HepG2 (cell line): ENCODE results near the gene CMIP. TPM values are rescaled to one million over a fixed set of nuclear protein-coding genes. Genes with fewer than 3 reads are reported as not detected.

Experiments used
- ATF1 ChIP-seq: IDR thresholded peaks from 2 replicates; pipeline ENCODE4 v1.6.1; 2016; ENCODE audit warnings: mild to moderate bottlenecking, control low read depth
- CAMTA2 ChIP-seq: sonication (generic); formaldehyde crosslinking; IDR thresholded peaks from 2 replicates; pipeline ENCODE4 v1.4.0; 2020; ENCODE audit warnings: mild to moderate bottlenecking, missing genetic modification reagents, borderline replicate concordance
- E2F5 ChIP-seq: sonication (generic); formaldehyde crosslinking; conservative IDR thresholded peaks from 2 replicates; pipeline ENCODE4 v1.4.0; 2020; ENCODE audit warnings: missing genetic modification reagents
- HMGXB3 ChIP-seq: sonication (generic); formaldehyde crosslinking; IDR thresholded peaks from 2 replicates; pipeline ENCODE4 v1.4.0; 2020; ENCODE audit warnings: missing genetic modification reagents, borderline replicate concordance
- HNRNPL ChIP-seq: fragments of 200-400 bp; formaldehyde crosslinking; IDR thresholded peaks from 2 replicates; pipeline ENCODE4 v1.6.1; 2017; ENCODE audit warnings: mild to moderate bottlenecking, low read depth, low read length
- NCOA1 ChIP-seq: sonication (generic); formaldehyde crosslinking; IDR thresholded peaks from 2 replicates; pipeline ENCODE4 v1.9.0; 2021; ENCODE audit warnings: missing genetic modification reagents
- TBX3 ChIP-seq: fragments of 450-650 bp; IDR thresholded peaks from 2 replicates; pipeline ENCODE4 v1.6.1; 2017; ENCODE audit warnings: antibody characterized with exemption, mild to moderate bottlenecking, inconsistent platforms, borderline replicate concordance
- YY1 ChIP-seq: IDR thresholded peaks from 2 replicates; pipeline ENCODE4 v1.6.1; 2011; ENCODE audit warnings: low read length, low read depth, moderate library complexity, mild to moderate bottlenecking; ENCODE audit not compliant: insufficient read depth, insufficient replicate concordance
- ZEB1 ChIP-seq: IDR thresholded peaks from 2 replicates; pipeline ENCODE4 v1.6.1; 2012; ENCODE audit warnings: mild to moderate bottlenecking, low read depth, inconsistent platforms; ENCODE audit not compliant: insufficient replicate concordance
- ZKSCAN1 ChIP-seq: fragments of 150-350 bp; IDR thresholded peaks from 2 replicates; pipeline ENCODE4 v1.6.1; 2014; ENCODE audit warnings: low read length
- ZNF24 ChIP-seq: fragments of 450-650 bp; IDR thresholded peaks from 2 replicates; pipeline ENCODE4 v1.6.1; 2017; ENCODE audit warnings: antibody characterized with exemption, mild to moderate bottlenecking
- ZNF280D ChIP-seq: sonication (generic); formaldehyde crosslinking; IDR thresholded peaks from 2 replicates; pipeline ENCODE4 v1.5.1; 2020; ENCODE audit warnings: mild to moderate bottlenecking, missing genetic modification reagents
- ZNF432 ChIP-seq: sonication (generic); formaldehyde crosslinking; IDR thresholded peaks from 2 replicates; pipeline ENCODE4 v1.5.0; 2020; ENCODE audit warnings: missing genetic modification reagents, mild to moderate bottlenecking, borderline replicate concordance
- ZNF589 ChIP-seq: sonication (generic); formaldehyde crosslinking; conservative IDR thresholded peaks from 2 replicates; pipeline ENCODE4 v1.8.0; 2022; ENCODE audit warnings: mild to moderate bottlenecking, moderate library complexity, missing genetic modification reagents
- ZNF652 ChIP-seq: IDR thresholded peaks from 2 replicates; pipeline ENCODE4 v1.6.1; 2016; ENCODE audit warnings: low read depth, borderline replicate concordance
- ZNF660 ChIP-seq: sonication (generic); formaldehyde crosslinking; IDR thresholded peaks from 2 replicates; pipeline ENCODE4 v1.5.1; 2020; ENCODE audit warnings: mild to moderate bottlenecking, low read depth, missing genetic modification reagents, borderline replicate concordance
- ZNF674 ChIP-seq: sonication (generic); formaldehyde crosslinking; IDR thresholded peaks from 2 replicates; pipeline ENCODE4 v1.5.0; 2020; ENCODE audit warnings: low read depth, mild to moderate bottlenecking, missing genetic modification reagents
- ZNF777 ChIP-seq: sonication (generic); formaldehyde crosslinking; IDR thresholded peaks from 2 replicates; pipeline ENCODE4 v1.4.0; 2020; ENCODE audit warnings: missing genetic modification reagents
- polyA plus RNA-seq, 8 experiments: library from polyadenylated mRNA; depleted of rRNA in 3 of 8; stranded (reverse) in 7 of 8; unstranded in 1 of 8; fragments of >200 nt; fragmentation: Illumina TruSeq in 4 of 8; extraction: Trizol in 4 of 8; gene quantifications; 2 replicates each; pipeline versions ENCODE4 v1.2.1 to v1.2.3, GENCODE V29; 2011 to 2016; ENCODE audit warnings: low read depth in 4 of 8, missing spikeins in 1 of 8, mixed read lengths in 1 of 8; ENCODE audit not compliant: insufficient read depth in 1 of 8
- total RNA-seq, 5 experiments: library from RNA; depleted of rRNA; stranded (reverse); fragments of >200 nt; fragmentation: Illumina TruSeq; extraction: Trizol; gene quantifications; 2 replicates each; pipeline ENCODE4 v1.2.3, GENCODE V29; 2016; ENCODE audit warnings: low read depth in 1 of 5
- TF ChIP-seq, protein P1 (sequence below): sonication (generic); formaldehyde crosslinking; IDR thresholded peaks from 2 replicates; pipeline ENCODE4 v1.5.1; 2020; ENCODE audit warnings: mild to moderate bottlenecking, missing genetic modification reagents, borderline replicate concordance

The CMIP gene
- total and polyA plus RNA-seq, 2 of the 13 experiments (the other 11 are each of a cell fraction or from before 2014, with no cell fraction given), result 10.9 to 18.1 TPM

GRCh38 chr16:81429045-81429521 is 15.5 kb upstream of the CMIP start (continued):
- no peak for TF ChIP-seq ZNF280D
- TF ChIP-seq ZNF660 (CRISPR knock-in tag), result no peak
- TF ChIP-seq HMGXB3 (CRISPR knock-in tag), result no peak
- TF ChIP-seq TBX3, result no peak
- no peak for TF ChIP-seq ZNF24
- no peak for TF ChIP-seq CAMTA2
- TF ChIP-seq ZKSCAN1, result no peak
- TF ChIP-seq ATF1 (CRISPR knock-in tag), result no peak
- no peak for TF ChIP-seq NCOA1 (CRISPR knock-in tag)
- TF ChIP-seq ZEB1, result no peak
- peak; percentile 75; the same call in 1 of the 2 replicates for TF ChIP-seq HNRNPL
- TF ChIP-seq ZNF589 (CRISPR knock-in tag), result no peak
- TF ChIP-seq E2F5 (CRISPR knock-in tag), result no peak
- no peak for TF ChIP-seq ZNF432
- no peak for TF ChIP-seq ZNF777 (CRISPR knock-in tag)
- no peak for TF ChIP-seq ZNF674 (CRISPR knock-in tag)
- no peak for TF ChIP-seq ZNF652 (CRISPR knock-in tag)
- TF ChIP-seq, protein P1, sequence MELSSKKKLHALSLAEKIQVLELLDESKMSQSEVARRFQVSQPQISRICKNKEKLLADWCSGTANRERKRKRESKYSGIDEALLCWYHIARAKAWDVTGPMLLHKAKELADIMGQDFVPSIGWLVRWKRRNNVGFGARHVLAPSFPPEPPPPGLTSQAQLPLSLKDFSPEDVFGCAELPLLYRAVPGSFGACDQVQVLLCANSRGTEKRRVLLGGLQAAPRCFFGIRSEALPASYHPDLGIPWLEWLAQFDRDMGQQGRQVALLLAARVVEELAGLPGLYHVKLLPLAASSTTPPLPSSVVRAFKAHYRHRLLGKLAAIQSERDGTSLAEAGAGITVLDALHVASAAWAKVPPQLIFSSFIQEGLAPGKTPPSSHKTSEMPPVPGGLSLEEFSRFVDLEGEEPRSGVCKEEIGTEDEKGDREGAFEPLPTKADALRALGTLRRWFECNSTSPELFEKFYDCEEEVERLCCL (CRISPR knock-in tag), result no peak
- no peak for TF ChIP-seq YY1
